Stimulated activated CD4-positive, alpha-beta T cell treated with anti-CD3 and anti-CD28 coated beads, Interleukin-12 subunit alpha, Interleukin-12 subunit beta, amount 100 ng/mL, for 4 hours (primary cell): ENCODE results near the gene OR51B5.
"Not testable (repeated sequence)": the region's sequence is repeated elsewhere in the genome, so short reads cannot be mapped to it uniquely, and the experiment has no call there.

ENCODE experiments used
- DNase-seq: peaks from one replicate; pipeline ENCODE4 v3.0.0-alpha.2; 2020

The OR51B5 gene

DNA sequence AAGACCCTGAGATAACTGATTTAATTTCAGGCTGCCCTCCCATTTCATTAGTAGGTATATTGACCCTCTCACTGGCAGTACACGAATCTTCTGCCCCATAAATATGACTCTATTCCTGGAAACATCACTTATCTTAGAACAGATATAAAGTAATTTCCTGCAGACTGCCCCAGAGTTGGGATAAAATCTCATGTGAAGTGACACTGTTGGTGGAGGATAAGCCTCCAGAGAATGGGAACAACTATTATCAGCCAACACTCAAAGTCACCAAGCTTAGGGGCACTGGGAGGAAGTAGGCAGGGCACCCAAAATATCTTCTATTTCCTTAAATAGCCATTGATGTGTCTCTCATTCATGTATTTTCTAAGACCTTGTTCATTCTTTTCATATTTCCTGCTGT lies 8.2 kb downstream of the OR51B5 start:
- DNase-seq, result no peak

DNA sequence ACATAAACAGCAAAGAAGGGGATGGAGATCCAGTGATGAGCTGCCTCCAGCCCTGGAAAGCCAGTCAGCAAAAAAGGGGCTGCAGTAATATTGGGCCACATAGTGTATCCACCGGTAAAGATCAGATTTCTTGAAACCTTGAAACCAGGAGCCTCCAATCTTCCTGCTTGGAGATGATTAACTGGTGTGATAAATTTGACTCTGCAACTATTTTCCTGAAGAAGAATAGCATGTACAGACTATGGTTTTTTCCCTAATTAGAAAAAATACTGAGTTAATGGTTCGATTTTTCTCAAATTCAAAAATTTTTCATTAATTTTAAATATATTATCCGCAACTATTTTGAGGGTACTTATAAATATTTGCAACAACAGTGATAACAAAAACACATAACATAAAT lies 19.1 kb downstream of the OR51B5 start, which contains the start of gene OR51B2:
Gene OR51B2 (minus strand): TSS at position 101 of the 400 bp plus-strand sequence. CDS start 0 bp downstream, at position 101.
- DNase-seq, result no peak

DNA sequence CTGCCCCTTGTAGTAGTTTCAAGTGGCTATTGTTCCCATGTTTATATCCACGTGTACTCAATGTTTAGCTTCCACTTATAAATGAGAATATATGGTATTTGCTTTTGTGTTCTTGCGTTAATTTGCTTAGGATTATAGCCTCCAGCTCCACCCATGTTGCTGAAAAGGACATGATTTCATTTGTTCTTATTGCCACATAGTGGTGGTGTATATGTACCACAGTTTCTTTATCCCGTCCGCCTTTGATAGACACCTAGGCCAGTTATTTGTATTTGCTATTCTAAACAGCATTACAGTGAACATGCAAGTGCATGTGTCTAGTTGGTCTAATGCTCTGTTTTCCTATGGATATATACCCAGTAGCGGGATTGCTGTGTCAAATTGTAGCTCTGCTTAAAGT lies 26.0 kb downstream of the OR51B5 start:
- DNase-seq, result no peak

DNA sequence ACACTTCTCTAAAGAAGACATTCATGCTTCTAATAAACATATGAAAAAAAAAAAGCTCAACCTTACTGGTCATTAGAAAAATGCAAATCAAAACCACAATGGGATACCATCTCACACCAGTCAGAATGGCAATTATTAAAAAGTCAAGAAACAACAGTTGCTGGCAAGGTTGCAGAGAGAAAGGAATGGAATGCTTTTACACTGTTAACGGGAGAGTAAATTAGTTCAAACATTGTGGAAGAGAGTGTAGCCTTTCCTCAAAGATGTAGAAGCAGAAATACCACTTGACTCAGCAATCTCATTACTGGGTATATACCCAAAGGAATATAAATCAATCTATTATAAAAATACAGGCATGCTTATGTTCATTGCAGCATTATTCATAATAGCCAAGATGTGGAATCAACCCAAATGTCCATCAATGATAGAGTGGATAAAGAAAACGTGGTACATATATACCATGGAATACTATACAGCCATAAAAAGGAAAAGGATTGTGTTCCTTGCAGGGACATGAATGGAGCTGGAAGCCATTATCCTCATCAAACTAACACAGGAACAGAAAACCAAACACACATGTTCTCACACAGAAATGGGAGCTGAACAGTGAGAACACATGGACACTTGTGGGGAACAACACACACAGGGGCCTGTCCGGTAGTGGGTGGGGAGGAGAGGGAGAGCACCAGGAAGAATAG lies 29.8 kb downstream of the OR51B5 start:
- not testable (repeated sequence) for DNase-seq

DNA sequence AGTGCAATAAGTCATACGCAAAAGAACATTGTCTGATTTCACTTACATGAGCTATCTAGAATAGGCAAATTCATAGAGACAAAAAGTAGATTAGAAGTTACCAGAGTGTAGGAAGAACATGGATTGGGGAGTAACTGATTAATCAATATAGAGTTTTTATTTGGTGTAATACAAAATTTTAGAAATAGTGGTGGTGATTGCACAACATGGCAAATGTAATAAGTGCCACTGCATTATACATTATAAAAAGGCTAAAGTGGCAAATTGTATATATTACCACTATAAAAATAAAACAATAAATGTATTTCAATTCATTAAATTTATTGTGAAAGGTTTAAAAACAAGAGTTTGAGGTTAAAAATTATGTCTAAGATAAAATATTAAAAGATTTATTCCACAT lies 32.9 kb downstream of the OR51B5 start:
- DNase-seq, result no peak

DNA sequence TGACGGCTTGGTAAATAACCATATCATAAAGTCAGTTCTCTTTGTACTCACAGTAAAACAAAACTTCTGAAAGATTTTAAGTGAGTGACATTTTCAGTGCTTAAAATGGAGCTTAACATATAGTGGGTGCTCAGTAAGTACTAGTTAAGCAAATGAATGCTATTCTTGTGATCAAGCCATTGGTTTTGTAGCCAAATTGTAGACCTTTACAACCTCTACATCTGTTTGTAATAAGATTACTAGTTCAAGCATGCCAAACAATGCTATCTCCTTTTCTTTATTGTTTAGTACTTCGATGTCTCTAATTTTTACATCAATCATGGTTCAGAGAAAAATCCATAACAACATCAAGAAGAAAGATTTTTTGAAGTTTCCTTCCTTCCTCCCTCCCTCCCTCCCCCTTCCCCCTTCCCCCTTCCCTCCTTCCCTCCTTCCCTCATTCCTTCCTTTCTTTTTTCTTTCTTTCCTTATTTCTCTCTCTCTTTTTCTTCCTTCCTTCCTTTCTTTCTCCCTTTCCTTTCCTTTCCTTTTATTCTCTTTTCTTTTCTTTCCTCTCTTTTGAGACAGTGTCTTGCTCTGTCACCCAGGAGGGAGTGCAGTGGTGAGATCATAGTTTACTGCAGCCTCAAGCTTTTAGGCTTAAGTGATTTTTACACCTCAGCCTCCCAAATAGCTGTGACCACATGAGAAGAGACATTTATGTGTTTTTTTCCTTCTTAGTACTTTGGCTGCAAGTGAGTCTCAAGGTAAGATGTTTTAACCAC lies 35.9 kb downstream of the OR51B5 start:
- no peak for DNase-seq

DNA sequence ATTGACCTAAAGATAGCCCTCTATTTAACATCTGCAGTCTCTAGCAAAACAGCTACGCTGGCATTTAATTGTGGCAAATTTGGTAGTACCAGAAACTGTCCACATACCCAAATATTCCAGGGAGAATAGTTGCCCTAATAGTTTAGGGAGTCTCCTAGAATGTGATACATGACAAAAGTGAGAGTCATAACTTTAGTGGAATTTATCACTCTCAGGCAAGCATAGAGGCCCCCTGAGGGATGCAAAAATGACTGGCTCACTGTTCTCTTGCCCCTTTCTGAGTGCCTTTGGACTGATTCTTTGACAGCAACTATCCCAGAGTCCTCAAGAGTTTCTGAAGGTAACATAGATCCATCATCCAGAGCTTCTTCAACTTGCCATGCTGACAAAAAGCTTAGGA lies 39.3 kb downstream of the OR51B5 start:
- DNase-seq, result no peak

DNA sequence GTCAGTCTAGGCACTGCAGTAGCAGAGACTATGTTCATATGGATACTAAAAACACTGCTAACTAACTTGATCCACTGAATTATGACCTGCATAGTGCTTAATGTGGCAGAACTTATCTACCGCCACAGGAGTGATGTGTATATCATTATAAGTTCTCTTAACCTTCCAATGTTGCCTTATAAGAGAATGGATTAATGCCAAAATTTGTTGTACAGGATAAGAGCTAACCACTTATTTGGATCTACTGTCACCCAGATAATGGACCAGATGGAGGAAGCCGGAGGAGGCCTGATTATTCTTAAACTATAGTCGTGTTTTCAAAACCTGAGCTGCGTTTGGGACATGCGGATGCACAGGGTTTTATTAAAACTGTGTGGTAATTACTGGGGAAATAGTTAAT lies 39.7 kb downstream of the OR51B5 start:
- DNase-seq, result no peak

DNA sequence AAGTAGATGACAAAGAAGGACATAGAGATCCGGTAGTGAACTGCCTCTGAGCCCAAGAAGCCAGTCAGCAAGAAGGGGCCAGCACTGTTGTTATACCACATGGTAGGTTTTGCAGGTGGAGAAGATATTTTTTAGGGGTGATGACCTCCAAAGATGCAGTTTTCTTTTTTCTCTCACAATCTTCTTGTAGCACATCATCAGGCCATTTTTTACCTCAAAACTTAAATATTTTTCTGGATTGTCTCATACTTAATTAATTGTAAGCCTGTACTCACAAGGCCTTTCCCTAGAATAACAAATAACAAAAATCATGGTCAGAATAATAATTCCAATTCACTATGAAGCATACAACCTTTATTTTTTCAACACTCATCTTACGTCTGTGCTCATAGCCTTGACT lies 41.5 kb downstream of the OR51B5 start, which contains the start of gene OR51B4:
Gene OR51B4 (minus strand): TSS at position 101 of the 400 bp plus-strand sequence. CDS start 0 bp downstream, at position 101.
- no peak for DNase-seq

DNA sequence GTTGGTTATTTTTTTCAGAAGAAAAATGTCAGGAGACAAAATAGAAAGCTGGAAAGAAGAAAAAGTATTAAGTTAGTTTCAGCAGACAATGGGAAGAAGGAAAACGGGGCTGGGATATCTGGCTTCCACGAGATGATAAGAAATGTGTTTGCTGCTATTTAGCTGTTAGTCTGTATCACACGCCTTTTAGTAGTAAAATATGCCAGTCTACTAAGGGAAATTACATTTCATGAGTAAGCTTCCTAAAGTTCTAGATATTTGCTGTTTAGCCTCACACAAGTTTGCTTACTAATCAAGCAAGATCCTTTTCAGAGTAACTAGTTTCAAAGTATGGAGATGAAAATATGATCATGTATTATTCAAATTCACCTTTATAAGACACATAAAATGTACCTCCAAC lies 43.1 kb downstream of the OR51B5 start:
- no peak for DNase-seq

DNA sequence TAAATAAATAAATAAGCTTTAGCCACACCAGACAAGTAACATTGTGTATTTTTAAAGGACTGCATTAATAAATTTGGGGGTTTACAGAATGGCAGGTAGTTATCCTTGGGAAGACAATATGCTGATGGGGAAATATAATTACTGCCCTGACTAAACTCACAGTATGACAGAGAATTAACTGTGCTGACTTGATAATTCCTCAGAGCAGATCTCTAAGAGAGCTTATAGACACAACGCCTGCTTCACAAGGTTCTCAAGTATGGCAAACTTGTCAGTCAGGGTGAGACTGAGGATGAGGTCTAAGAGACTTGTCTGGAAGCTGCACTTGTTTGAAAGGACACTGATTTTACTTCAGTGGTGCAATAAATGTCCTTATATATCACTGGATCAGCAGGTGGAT lies 44.9 kb downstream of the OR51B5 start:
- DNase-seq, result no peak

DNA sequence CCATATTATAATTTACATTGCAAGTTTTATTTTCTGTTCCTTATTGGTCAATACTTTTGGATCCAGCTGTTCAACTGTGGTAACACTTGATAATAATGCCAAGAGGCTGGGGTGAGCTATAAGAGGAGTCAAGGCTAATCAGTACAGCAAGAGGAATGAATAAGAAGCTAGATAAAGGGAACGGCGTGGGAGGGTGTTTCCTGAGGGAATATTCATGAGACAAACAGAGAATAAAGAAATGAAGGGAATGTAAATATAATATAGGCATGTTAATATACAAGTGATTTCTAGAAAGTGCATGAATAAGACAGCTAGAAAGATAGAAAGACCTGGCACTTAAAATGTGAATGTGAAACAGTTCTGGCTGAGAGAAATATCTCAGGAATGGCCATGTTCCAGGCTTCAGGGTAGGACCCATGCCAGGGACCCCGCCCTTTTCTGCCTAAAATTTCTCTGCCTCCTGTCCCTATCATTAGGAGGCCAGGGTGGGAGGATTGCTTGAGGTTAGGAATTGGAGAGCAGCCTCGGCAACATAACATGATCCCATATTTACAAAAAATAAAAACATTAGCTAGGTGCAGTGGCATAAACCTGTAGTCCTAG lies 45.5 kb downstream of the OR51B5 start:
- no peak for DNase-seq

DNA sequence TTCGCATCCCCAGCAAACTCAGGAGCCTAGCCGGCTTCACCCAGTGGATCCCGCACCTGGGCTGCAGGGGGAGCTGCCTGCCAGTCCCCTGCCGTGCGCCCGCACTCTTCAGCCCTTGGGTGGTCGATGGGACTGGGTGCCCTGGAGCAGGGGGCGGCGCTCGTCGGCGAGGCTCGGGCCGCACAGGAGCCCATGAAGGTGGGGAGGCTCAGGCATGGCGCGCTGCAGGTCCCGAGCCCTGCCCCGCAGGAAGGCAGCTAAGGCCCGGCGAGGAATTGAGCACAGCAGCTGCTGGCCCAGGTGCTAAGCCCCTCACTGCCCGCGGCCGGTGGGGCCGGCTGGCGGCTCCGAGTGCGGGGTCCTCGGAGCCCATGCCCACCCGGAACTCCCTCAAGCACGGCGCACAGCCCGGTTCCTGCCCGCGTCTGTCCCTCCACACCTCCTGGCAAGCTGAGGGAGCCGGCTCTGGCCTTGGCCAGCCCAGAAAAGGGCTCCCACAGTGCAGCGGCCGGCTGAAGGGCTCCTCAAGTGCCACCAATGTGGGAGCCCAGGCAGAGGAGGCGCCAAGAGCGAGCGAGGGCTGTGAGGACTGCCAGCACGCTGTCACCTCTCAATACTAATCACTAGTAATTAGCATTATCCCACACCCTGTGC lies 48.9 kb downstream of the OR51B5 start:
- DNase-seq, result not testable (repeated sequence)

DNA sequence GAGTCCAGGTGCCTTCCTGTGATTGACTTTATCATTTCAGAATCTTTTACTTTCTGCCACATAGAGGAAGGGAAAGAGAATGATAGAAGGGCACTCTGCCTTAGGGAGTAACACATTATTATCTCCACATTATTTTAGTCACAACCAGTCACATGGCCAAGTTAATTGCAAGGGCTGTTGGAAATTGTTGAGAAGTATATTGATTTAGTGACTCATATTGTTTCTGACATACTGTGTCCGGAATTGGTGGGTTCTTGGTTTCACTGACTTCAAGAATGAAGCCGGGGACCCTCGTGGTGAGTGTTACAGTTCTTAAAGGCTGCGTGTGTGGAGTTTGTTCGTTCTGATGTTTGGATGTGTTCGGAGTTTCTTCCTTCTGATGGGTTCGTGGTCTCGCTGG lies 50.3 kb downstream of the OR51B5 start:
- DNase-seq, result no peak
